HG03442 (cell line): ENCODE measurements around the gene ZNF500.
A peak's percentile ranks its signal among the peaks of the same experiment; 100 is the strongest.

Source experiments
- ATAC-seq: cut with Tn5 transposase; IDR thresholded peaks from one replicate; pipeline ENCODE4 v1.9.1; 2021; ENCODE audit warnings: mild to moderate bottlenecking, moderate library complexity; ENCODE audit not compliant: unreplicated experiment

ZNF500 gene

GRCh38 chr16:4766875-4767628, at the start of gene ZNF500:
TSS of gene ZNF500 (minus strand) at chr16:4767162. CDS start at chr16:4765978, 1,184 bp downstream.
- peak; percentile 78 for ATAC-seq

- no peak for ATAC-seq
Observed at GRCh38 chr16:4814542-4815173, 47.7 kb upstream of the ZNF500 start.

GRCh38 chr16:4814046-4814445, 47.1 kb upstream of the ZNF500 start:
- no peak for ATAC-seq

- no peak for ATAC-seq
Observed at GRCh38 chr16:4813251-4814003, 46.5 kb upstream of the ZNF500 start.

GRCh38 chr16:4811773-4812172, 44.8 kb upstream of the ZNF500 start:
- ATAC-seq = no peak

- ATAC-seq = no peak
Observed at GRCh38 chr16:4811242-4811641, 44.3 kb upstream of the ZNF500 start.

GRCh38 chr16:4806280-4806679, 39.3 kb upstream of the ZNF500 start:
- no peak for ATAC-seq

- ATAC-seq = no peak
Observed at GRCh38 chr16:4805231-4805630, 38.3 kb upstream of the ZNF500 start.

- ATAC-seq = no peak
Observed at GRCh38 chr16:4803898-4804762, 37.2 kb upstream of the ZNF500 start.

GRCh38 chr16:4803401-4803844, 36.5 kb upstream of the ZNF500 start:
- no peak for ATAC-seq

GRCh38 chr16:4802659-4803287, 35.8 kb upstream of the ZNF500 start:
- peak; percentile 90 for ATAC-seq

- peak; percentile 41 for ATAC-seq
Observed at GRCh38 chr16:4801962-4802658, 35.1 kb upstream of the ZNF500 start, which contains the start of gene ROGDI. TSS of gene ROGDI (minus strand) at chr16:4802633. CDS start at chr16:4802571, 62 bp downstream.

- no peak for ATAC-seq
Observed at GRCh38 chr16:4801051-4801961, 34.3 kb upstream of the ZNF500 start.

GRCh38 chr16:4800290-4801041, 33.5 kb upstream of the ZNF500 start:
- no peak for ATAC-seq

- no peak for ATAC-seq
Observed at GRCh38 chr16:4799171-4799855, 32.4 kb upstream of the ZNF500 start.

GRCh38 chr16:4798456-4798855, 31.5 kb upstream of the ZNF500 start:
- ATAC-seq = no peak

GRCh38 chr16:4797805-4798252, 30.9 kb upstream of the ZNF500 start:
- no peak for ATAC-seq
